Stimulated activated CD4-positive, alpha-beta T cell treated with anti-CD3 and anti-CD28 coated beads, Interleukin-1b, Interleukin-23, amount 100 ng/mL, for 4 hours (primary cell): Measurements from ENCODE around the gene KDM6B.
A peak's percentile ranks its signal among the peaks of the same experiment; 100 is the strongest.
"Not testable (repeated sequence)": the region's sequence is repeated elsewhere in the genome, so short reads cannot be mapped to it uniquely, and the experiment has no call there.

Experiments used
- DNase-seq, 2 donors: peaks; one replicate each; pipeline ENCODE4 v3.0.0-alpha.2; 2020; ENCODE audit warnings: low read depth in 2 of 2

The KDM6B gene

DNA sequence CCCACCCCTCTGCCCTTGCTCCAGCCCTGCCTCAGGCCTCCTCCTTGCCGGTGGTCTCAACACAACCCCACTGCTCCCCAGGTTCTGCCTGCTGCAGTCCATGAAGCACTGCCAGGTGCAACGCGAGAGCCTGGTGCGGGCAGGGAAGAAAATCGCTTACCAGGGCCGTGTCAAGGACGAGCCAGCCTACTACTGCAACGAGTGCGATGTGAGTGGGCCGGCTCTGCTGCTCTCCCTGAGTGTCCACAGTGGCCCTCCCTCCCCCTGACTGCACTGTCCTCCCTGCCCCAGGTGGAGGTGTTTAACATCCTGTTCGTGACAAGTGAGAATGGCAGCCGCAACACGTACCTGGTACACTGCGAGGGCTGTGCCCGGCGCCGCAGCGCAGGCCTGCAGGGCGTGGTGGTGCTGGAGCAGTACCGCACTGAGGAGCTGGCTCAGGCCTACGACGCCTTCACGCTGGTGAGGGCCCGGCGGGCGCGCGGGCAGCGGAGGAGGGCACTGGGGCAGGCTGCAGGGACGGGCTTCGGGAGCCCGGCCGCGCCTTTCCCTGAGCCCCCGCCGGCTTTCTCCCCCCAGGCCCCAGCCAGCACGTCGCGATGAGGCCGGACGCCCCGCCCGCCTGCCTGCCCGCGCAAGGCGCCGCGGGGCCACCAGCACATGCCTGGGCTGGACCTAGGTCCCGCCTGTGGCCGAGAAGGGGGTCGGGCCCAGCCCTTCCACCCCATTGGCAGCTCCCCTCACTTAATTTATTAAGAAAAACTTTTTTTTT, 19.1 kb downstream of the KDM6B start:
- DNase-seq, result peak in 1 of 2 donors; percentile 12

DNA sequence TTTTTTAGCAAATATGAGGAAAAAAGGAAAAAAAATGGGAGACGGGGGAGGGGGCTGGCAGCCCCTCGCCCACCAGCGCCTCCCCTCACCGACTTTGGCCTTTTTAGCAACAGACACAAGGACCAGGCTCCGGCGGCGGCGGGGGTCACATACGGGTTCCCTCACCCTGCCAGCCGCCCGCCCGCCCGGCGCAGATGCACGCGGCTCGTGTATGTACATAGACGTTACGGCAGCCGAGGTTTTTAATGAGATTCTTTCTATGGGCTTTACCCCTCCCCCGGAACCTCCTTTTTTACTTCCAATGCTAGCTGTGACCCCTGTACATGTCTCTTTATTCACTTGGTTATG, 19.6 kb downstream of the KDM6B start:
- peak in 1 of 2 donors; percentile 28 for DNase-seq

DNA sequence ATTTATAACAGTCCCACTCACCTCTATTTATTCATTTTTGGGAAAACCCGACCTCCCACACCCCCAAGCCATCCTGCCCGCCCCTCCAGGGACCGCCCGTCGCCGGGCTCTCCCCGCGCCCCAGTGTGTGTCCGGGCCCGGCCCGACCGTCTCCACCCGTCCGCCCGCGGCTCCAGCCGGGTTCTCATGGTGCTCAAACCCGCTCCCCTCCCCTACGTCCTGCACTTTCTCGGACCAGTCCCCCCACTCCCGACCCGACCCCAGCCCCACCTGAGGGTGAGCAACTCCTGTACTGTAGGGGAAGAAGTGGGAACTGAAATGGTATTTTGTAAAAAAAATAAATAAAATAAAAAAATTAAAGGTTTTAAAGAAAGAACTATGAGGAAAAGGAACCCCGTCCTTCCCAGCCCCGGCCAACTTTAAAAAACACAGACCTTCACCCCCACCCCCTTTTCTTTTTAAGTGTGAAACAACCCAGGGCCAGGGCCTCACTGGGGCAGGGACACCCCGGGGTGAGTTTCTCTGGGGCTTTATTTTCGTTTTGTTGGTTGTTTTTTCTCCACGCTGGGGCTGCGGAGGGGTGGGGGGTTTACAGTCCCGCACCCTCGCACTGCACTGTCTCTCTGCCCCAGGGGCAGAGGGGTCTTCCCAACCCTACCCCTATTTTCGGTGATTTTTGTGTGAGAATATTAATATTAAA, 20.2 kb downstream of the KDM6B start:
- peak in 1 of 2 donors; percentile 11 for DNase-seq

DNA sequence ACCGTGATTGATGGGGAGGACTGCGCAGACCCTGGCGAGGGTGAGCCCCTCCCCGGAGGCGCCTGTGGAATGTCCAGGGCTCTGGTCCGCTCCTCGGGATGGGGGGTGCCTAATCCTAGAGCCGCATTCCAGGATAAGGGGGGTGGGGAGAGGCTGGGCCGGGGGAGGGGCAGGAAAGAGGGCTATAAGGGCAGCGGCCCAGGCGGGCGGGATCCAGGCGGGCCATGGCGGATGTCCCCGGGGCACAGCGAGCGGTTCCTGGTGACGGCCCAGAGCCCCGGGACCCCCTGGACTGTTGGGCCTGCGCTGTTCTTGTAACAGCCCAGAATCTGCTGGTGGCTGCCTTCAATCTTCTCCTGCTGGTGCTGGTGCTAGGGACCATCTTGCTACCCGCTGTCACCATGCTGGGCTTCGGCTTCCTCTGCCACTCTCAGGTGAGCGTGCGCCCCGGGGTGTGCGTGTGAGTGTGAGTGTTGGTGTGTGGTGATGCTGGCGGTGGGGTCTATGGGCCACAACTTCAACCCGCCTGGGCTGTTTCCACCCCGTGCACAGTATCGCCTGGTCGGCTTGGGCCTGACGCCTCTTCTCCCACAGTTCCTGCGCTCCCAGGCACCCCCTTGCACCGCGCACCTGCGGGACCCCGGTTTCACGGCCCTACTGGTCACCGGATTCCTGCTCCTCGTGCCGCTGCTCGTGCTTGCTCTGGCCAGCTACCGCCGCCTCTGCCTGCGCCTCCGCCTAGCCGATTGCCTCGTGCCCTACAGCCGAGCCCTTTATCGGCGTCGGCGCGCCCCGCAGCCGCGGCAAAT, 21.0 kb downstream of the KDM6B start, which contains the start of gene TMEM88:
Gene TMEM88, plus strand, starts transcription at position 216 of the 809 bp plus-strand sequence. Its CDS starts 9 bp downstream, at position 225.
- peak in 1 of 2 donors; percentile 38 for DNase-seq

DNA sequence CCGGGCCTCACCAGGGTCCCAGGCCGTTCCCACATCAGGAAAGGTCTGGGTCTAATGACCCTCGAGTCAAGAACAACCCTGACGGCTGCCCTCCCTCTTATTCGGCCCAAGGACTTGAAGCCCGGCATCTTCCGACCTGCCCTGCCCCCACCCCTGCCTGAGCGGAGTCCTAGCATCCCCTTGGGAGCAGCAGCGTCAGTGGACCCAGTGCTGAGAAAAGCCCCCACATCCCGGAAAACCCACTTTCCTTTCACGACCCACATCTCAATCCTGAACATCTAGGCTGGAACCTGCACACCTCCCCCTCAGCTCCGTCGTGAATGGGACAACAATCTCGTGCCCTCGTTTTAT, 21.6 kb downstream of the KDM6B start:
- no peak for DNase-seq

DNA sequence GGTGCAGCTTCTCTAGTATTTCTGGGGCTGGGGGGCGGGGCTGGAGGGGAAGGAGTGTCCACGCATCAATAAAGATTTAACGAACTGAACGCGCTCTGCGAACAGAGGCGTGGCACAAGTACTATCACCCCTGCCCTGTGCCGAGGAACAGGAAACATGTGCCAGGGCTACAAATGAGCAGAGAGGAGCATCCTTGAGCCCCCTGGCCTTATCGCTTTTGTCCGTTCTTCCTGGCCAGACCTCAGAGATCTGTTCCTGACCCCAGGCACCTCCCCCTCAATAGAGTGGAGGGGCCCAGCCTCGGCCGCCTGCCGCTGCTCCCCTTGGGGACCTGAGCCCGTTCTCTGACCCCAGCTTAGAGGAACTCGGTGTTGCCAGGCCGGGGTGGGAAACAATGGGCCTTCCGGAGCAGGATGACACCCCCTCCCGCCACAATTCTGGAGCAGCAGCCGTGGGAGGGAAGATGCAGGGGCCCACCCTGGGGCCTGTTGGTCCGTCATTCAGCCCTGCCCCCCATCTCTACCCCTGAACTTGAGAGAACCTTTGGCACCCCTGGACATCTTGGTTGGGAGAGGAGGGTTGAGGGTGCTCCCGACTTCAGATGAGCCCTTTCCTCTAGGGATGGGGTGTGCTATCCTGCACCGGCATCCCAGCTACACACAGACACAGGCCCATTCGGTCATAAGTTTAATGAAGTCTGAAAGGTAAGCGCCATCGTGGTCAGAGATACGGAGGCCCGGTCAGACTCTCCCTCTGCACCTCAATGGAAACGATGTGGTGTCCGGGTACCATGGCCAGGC, 22.2 kb downstream of the KDM6B start:
- DNase-seq, result peak; percentile 32 to 41

DNA sequence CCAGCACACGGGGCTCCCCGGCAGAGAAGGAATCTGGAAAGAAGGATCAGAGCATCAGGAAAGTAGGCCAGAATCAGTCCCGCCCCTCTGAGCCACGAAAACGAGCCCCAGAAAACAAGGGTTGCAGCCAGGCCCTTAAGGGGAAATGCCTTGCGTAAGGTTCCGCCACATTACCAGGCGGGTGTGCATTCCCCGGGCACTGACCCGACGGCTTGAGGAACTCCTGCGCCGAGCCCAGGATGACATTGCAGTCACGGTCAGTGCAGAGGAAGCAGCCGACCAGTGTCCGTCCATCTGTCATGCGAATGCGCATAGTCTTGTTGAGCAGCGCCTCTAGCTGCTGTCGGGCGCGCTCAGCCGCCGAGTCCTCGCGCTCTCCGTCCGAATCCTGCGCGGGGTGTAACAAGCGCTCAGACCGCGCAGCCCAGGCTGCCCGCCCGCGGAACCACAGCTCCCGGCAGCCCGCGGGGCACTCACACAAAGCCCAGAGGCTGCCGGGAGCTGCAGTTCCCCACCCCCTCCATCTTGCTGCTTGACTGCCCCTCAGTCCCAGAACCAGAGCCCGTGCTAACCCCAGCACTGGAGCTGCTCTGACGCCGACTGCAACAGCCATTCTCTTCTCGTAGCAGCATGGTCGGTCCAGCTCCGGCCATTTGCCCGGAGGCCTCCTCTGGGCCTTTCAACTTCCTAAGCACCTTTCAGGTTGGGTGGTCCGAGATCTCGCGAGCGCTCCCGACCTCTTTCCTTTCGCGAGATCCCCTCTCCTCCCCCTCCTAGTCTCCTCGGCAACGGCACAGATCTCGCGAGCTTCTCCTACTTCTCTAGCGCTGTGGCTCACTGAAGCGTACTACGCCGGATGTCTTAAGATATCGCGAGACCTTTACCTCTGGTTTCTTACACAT, 23.0 kb downstream of the KDM6B start, which contains the start of gene NAA38:
Gene NAA38, minus strand, starts transcription at position 749 of the 902 bp plus-strand sequence. Its CDS starts 96 bp downstream, at position 653.
- peak; percentile 82 to 88 for DNase-seq

DNA sequence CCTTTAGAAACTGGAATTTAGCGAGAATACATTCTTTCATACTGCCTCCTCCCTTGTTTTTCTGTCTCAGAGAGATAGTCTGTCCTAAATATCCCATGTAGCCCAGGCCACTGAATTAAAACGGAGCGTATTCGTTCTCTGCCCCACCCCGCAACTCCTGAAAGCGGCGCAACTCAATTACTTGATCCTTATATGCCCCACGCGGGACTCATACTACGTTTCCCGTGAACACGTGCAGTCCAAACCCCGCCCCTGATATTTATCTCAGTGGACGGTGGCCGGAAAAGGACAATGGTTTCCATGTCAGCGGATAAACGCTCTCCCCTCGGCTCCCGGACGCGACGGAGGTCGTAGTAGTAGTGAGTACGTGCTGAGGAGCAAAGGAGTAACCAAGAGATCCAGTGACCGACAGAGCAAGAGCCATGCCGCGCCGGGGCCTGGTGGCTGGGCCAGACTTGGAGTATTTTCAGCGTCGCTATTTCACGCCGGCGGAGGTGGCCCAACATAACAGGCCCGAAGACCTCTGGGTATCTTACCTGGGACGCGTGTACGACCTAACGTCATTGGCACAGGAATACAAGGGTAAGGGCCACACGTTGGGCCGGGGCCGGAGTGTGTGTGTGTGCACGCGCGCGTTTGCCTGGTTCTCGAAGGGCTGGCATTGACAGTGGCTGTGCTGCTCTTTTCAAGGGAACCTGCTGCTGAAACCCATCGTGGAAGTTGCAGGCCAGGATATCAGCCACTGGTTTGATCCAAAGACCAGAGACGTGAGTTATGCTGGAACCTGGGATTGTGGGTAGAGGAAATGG, 23.9 kb downstream of the KDM6B start, which contains the start of gene CYB5D1:
Gene CYB5D1, plus strand, starts transcription at position 291 of the 809 bp plus-strand sequence. Its CDS starts 132 bp downstream, at position 423.
- DNase-seq, result peak; percentile 70 to 86

DNA sequence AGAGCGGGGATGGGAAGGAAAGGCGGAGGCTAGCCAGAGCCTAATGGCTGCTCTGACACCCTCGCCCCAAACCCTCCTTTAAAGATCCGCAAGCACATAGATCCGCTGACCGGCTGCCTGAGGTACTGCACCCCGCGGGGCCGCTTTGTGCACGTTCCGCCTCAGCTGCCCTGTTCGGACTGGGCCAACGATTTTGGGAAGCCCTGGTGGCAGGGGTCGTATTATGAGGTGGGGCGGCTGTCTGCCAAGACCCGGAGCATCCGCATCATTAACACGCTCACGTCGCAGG, 24.4 kb downstream of the KDM6B start:
- DNase-seq, result peak in 1 of 2 donors; percentile 34

DNA sequence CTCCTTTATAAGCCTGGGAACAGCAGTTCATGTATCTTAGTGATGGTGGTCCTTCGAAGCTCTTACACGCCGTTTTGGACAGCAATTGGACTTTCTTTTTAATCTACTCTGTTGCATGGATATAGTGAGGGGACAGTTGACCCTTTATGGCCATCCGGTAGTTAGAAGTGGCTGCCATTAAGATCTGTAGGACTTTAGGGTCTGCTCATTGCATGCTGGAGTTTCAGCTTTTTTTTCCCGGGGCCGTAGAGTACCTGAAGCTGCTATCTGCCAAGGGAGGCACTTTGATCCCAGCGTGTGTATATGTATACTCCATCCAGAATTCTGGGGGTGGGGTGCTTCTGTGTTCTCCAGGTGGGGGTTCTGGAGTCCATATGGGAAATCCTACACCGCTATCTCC, 25.0 kb downstream of the KDM6B start:
- no peak for DNase-seq

DNA sequence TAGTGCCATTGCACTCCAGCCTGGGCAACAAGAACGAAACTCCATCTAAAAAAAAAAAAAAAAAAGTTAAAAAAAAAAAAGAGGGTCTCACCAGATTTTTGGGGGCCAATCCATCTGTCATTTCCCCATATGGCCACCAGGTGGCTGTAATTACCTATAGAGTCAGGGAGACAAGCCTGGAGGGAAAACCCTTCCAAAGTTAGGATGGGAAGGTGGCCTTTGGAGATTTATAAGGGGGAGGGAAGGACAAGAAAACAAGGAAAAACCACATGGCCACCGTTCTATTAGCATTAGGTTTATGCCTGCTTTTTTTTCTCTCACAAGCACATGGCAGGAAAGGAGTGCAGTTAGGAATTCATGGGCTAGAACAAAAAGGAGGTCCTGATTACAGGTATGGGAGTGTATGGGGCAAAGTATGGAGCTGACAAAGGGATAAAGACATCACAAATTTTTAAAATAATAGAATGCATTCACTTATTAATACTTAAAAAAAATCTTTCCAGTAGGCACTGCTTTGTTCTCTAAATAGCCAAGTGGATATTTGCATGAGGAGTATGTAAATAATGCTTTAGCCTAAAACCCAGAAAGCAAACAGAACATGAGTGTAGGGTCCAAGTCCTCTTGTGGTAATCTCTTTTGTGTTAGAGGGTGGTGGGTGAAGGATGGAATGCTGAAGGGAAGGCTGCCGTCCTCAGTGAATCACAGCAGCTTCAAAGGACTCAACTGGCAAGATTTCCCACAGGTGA, 28.8 kb downstream of the KDM6B start:
- peak in 1 of 2 donors; percentile 25 for DNase-seq

DNA sequence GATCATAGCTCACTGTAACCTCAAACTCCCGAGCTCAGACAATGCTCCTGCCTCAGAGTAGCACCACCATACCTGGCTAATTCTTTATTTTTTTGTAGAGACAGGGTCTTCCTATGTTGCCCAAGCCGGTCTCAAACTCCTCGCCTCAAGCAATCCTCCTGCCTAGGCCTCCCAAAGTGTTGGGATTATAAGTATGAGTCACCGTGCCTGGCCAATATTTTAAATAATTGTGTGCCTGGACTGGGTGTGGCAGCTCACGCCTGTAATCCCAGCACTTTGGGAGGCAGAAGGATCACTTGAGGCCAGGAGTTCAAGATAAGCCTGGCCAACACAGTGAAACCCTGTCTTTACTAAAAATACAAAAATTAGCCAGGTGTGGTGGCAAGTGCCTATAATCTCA, 30.4 kb downstream of the KDM6B start:
- not testable (repeated sequence) for DNase-seq

DNA sequence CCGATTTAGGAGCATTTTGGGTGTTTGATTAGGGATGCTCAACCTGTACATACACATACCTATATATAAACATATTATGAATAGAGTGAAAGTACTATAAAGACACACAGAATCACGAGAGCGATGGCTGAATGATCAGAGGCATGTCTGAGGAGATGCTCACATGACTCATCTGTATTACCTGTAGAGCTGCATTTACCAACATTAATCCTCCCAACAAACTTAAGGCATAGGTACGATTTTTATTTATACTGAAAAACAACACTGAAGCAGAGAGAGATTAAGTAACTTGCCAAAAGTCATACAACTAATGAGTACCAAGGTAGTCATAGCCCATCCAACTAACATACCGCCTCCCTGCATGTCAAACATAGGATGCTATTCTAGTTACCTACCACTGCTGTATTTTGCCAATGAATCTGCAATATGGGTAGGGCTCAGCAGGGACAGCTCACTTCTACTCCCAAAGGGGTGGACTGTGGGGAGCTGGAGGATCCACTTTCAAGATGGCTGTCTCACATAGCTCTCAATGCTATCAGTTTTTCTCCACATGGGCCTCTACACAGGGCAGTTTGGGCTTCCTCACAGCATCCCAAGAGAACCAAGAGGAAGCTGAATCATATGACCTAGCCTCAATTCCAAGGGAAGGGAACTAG, 31.1 kb downstream of the KDM6B start:
- DNase-seq, result no peak

DNA sequence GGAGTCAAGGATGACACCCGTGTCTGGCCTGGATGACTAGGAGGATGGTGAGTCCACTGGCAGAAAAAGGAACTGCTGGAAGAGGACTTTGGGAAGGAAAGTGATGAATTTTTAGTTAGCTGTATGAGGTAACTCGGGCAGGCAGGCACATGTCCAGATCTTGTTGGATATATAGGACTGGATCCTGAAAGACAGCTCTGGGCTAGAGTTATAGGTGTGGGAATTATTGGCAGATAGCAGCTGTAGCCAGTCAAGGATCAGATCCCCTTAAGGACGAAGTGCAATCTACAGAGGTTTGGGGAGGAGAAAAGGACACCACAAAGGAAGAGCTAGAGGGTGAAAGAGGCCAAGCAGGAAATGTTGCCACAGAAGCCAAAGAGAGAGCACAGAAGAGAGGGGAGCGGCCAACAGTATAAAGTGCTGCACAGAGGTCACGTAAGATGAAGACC, 33.9 kb downstream of the KDM6B start:
- DNase-seq, result no peak

DNA sequence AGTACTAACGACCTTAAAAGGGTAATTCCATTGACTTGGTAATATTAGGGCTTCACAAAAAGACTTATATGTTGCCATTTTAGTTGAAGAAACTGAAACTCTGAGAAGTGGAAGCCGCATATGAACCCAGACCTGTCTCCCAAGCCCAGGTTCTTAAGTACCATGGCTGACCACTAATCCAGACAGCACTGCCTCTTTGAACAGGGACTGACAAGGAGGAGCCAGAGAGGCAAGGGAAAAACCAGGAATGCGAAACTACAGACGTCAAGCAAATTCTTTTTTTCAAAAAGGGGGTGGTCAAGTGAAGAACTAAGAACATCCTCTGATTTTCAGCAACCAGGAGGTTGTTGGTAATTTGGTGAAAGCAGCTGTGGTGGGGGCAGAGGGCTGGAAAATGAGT, 39.0 kb downstream of the KDM6B start:
- no peak for DNase-seq

DNA sequence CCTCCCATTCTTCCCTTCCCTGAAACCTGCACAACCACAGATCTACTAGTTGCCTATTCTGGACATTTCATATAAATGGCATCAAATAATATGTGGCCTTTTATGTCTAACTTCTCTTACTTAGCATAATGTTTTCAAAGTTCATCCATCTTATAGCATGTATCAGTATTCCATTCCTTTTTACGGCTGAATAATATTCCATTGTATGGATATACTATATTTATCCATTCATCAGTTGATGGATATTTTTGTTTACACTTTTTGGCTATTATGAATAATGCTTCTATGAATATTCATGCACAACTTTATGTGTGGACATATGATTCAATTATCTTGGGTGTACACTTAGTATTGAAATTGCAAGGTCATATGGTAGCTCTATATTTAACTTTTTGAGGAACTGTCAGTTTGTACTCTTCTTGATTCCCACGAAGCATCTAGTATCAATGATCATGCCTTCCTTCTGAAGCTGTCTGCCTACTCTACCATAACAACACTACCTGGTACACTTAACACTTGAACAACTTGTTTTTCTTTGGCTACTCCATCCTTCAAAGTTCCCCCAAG, 41.9 kb downstream of the KDM6B start:
- no peak for DNase-seq

DNA sequence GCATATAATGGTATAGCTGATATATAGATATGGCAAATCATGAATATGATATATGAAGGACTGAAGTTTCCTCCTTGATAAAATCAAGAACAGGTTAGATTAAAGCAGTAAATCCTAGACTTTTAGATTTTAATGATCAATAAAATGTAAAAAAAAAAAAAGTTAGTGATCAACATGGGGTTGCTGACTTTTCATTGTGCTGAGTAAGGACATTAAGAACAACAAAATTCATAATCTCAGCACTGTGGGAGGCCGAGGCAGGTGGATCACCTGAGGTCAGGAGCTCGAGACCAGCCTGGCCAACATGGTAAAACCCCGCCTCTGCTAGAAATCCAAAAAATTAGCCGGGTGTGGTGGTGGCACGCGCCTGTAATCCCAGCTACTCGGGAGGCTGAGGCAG, 44.2 kb downstream of the KDM6B start:
- no peak for DNase-seq
